ENCODE measurements around the gene KLB. TPM values are rescaled to one million over a fixed set of nuclear protein-coding genes. Genes with fewer than 3 reads are reported as not detected.

The KLB gene
- polyA plus RNA-seq, 1 donor from 2014 or later, result not detected

- Histone ChIP-seq H3K36me3 (ENCODE audit: insufficient read depth, low read length) (peaks cover 11% of the 10 kb centered on the region), H3K27me3 (ENCODE audit: insufficient read depth, low read depth, low read length) (no peaks in the 10 kb centered on the region), H3F3A (ENCODE audit: insufficient read depth, low read length, poor library complexity, severe bottlenecking) (no peaks in the 10 kb centered on the region), H3K9ac (ENCODE audit: low read length) (no peak overlapping the region), H3K27ac (ENCODE audit: low read length) (no peak overlapping the region), H3K9me2 (ENCODE audit: insufficient read depth, low read length) (no peaks in the 10 kb centered on the region), H2AFZ (ENCODE audit: low read depth, low read length) (no peak overlapping the region), H3K4me3 (ENCODE audit: low read length) (no peak overlapping the region), H3K79me2 (replicated peaks; ENCODE audit: insufficient read depth, low read length) (peaks cover 9% of the 10 kb centered on the region), H4K20me1 (ENCODE audit: insufficient read depth) (peaks cover 3% of the 10 kb centered on the region), H3K9me3 (ENCODE audit: low read length) (no peaks in the 10 kb centered on the region), H3K4me2 (ENCODE audit: low read length) (no peak overlapping the region)
- TF ChIP-seq TAF1 (IDR thresholded peaks at IDR 0.05; ENCODE audit: low read depth) (no peak), POLR2AphosphoS5 (IDR thresholded peaks at IDR 0.05) (no peak), SMC3 (conservative IDR thresholded peaks at IDR 0.05; ENCODE audit: poor library complexity) (no peak), EP300 (conservative IDR thresholded peaks at IDR 0.05; ENCODE audit: poor library complexity, severe bottlenecking) (no peak)
Measured at GRCh38 chr4:39452153-39452859, 45.6 kb downstream of the KLB start.

GRCh38 chr4:39452860-39453587, 46.3 kb downstream of the KLB start:
- Histone ChIP-seq H4K20me1 (ENCODE audit: insufficient read depth) (peaks cover 3% of the 10 kb centered on the region), H2AFZ (ENCODE audit: low read depth, low read length) (no peak overlapping the region), H3K79me2 (replicated peaks; ENCODE audit: insufficient read depth, low read length) (peaks cover 16% of the 10 kb centered on the region), H3K4me3 (ENCODE audit: low read length) (no peak overlapping the region), H3K27me3 (ENCODE audit: insufficient read depth, low read depth, low read length) (no peaks in the 10 kb centered on the region), H3K9me3 (ENCODE audit: low read length) (no peaks in the 10 kb centered on the region), H3K9me2 (ENCODE audit: insufficient read depth, low read length) (no peaks in the 10 kb centered on the region), H3F3A (ENCODE audit: insufficient read depth, low read length, poor library complexity, severe bottlenecking) (no peaks in the 10 kb centered on the region), H3K36me3 (ENCODE audit: insufficient read depth, low read length) (peaks cover 14% of the 10 kb centered on the region), H3K9ac (ENCODE audit: low read length) (no peak overlapping the region), H3K27ac (ENCODE audit: low read length) (no peak overlapping the region), H3K4me2 (ENCODE audit: low read length) (no peak overlapping the region)
- TF ChIP-seq CTCF (IDR thresholded peaks at IDR 0.05; ENCODE audit: poor library complexity, severe bottlenecking), result no peak

GRCh38 chr4:39453738-39454137, 47.0 kb downstream of the KLB start:
- no peaks in the 10 kb centered on the region for H3K27me3 ChIP-seq (ENCODE audit: insufficient read depth, low read depth, low read length)
- H2AFZ ChIP-seq (ENCODE audit: low read depth, low read length), result no peak overlapping the region
- no peak overlapping the region for H3K4me3 ChIP-seq (ENCODE audit: low read length)
- peaks cover 22% of the 10 kb centered on the region for H3K79me2 ChIP-seq (replicated peaks; ENCODE audit: insufficient read depth, low read length)
- H3K9me3 ChIP-seq (ENCODE audit: low read length), result no peaks in the 10 kb centered on the region
- H3K4me2 ChIP-seq (ENCODE audit: low read length), result no peak overlapping the region
- peaks cover 14% of the 10 kb centered on the region for H3K36me3 ChIP-seq (ENCODE audit: insufficient read depth, low read length)
- H4K20me1 ChIP-seq (ENCODE audit: insufficient read depth), result peaks cover 3% of the 10 kb centered on the region
- no peak for TF ChIP-seq RAD21 (conservative IDR thresholded peaks at IDR 0.05)
- no peak for TF ChIP-seq REST (IDR thresholded peaks at IDR 0.05; ENCODE audit: borderline replicate concordance)
- no peak for TF ChIP-seq SMC3 (conservative IDR thresholded peaks at IDR 0.05; ENCODE audit: poor library complexity)
- TF ChIP-seq POLR2AphosphoS5 (IDR thresholded peaks at IDR 0.05), result no peak
- TF ChIP-seq MXI1 (conservative IDR thresholded peaks at IDR 0.05; ENCODE audit: poor library complexity, severe bottlenecking), result no peak
- TF ChIP-seq EP300 (conservative IDR thresholded peaks at IDR 0.05; ENCODE audit: poor library complexity, severe bottlenecking), result no peak
- TF ChIP-seq CTCF (IDR thresholded peaks at IDR 0.05; ENCODE audit: poor library complexity, severe bottlenecking), result no peak
- no peak for TF ChIP-seq EZH2 (IDR thresholded peaks at IDR 0.05; ENCODE audit: borderline replicate concordance, insufficient read depth, low read length, poor library complexity, severe bottlenecking)
- TF ChIP-seq TAF1 (IDR thresholded peaks at IDR 0.05; ENCODE audit: low read depth), result no peak
- H3K27ac ChIP-seq (ENCODE audit: low read length), result no peak overlapping the region
- H3F3A ChIP-seq (ENCODE audit: insufficient read depth, low read length, poor library complexity, severe bottlenecking), result no peaks in the 10 kb centered on the region
- no peaks in the 10 kb centered on the region for H3K9me2 ChIP-seq (ENCODE audit: insufficient read depth, low read length)
- no peak overlapping the region for H3K9ac ChIP-seq (ENCODE audit: low read length)
